HS-5 (cell line): ENCODE measurements around the gene NDUFA13.

Experiments used
- DNase-seq: peaks from one replicate; pipeline ENCODE4 v3.0.0-alpha.2; 2012; ENCODE audit warnings: low read depth

NDUFA13 gene

GRCh38 chr19:19510432-19510831 lies 5.6 kb upstream of the NDUFA13 start:
- no peak for DNase-seq

GRCh38 chr19:19513682-19514081 lies 2.3 kb upstream of the NDUFA13 start:
- DNase-seq: no peak

DNA sequence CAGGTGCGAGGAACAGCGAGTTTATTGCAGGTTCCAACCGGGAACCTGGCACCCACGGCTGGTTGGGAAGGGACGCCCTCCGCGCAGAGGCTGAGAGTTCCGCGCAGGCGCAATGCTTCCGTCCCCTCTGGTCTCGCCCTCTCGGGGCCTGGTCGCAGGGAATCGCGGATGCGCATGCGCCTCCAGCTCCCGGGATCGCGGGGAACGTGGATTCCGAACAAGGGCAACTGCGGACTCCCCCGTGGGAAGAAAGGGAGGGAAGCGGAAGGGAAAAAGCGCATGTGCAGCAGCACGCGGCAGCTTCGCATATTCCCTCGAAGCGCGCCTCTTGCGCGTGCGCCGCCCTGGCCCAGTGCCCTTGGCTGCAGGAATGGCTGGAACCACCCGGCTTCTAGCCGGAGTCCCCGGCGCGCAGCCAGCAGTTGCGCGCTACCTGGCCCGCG lies 1.8 kb upstream of the NDUFA13 start:
- no peak for DNase-seq

DNA sequence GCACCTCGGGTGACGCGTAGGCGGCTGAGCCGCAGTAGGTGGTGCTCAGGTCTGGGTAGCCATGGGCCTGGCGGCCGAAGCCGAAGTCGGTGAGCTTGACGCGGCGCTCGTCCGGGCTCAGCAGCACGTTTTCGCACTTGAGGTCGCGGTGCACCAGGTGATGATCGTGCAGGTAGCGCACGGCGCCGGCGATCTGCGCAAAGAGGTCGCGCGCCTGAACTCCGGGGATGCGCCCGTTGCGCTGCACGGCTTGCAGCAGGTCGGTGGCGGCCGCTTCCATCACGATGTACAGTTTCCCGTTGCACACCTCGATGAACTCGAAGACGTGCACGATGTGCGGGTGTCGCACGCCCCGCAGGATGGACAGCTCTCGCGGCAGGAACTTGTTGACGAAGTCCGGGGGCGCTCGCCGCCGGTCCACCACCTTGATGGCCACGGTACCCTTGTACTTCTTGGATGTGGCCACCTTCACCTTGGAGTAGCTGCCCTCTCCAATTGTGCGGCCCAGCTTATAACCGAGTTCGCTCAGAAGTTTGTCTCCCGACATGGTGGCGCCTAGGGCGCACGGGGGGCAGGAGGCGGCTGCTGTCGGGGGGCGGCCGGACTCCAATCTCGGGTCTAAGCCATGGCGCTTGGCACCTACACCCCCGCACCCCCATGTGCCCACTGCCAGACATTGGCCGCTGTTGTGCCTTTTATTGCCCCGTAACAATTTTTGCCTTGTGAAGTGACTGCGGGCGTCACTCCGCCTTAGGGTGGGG lies 964 bp upstream of the NDUFA13 start, which contains the start of gene TSSK6:
TSSK6 (minus strand) TSS at position 668 of the 761 bp plus-strand sequence; CDS start at position 547, 121 bp downstream.
- no peak for DNase-seq

DNA sequence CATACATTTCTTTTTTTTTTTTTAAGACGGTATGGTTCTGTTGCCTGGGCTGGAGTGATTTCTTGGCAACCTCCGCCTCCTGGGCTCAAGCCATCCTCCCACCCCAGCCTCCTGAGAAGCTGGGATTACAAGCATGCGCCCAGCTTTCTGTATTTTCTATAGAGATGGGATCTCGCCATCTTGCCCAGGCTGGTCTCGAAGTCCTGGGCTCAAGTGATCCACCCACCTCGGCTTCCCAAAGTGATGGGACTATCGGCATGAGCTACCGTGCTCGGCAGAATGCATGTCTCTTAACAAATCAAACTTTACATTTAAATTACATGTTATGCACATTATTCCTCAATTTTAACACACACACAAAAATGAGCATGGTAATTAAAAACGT lies 1.2 kb downstream of the NDUFA13 start:
- DNase-seq: no peak

DNA sequence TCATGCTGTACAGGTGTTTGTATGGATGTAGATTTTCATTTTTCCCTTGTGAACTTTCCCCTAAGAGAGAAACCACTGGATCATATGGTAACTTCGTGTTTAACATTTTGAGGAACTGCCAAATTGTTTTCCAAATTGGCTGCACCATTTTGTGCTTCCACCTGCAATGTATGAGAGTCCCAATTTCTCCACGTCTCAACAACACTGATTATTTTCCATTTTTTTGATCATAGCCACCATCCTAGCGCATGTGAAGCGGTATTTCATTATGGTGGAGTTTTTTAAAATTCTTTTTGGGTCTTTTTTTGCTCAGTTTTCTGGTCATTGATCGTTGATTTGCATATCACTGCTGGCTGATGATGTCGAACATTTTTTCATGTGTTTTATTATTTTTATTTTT lies 5.0 kb downstream of the NDUFA13 start:
- no peak for DNase-seq

GRCh38 chr19:19523177-19523576 lies 7.2 kb downstream of the NDUFA13 start:
- no peak for DNase-seq

DNA sequence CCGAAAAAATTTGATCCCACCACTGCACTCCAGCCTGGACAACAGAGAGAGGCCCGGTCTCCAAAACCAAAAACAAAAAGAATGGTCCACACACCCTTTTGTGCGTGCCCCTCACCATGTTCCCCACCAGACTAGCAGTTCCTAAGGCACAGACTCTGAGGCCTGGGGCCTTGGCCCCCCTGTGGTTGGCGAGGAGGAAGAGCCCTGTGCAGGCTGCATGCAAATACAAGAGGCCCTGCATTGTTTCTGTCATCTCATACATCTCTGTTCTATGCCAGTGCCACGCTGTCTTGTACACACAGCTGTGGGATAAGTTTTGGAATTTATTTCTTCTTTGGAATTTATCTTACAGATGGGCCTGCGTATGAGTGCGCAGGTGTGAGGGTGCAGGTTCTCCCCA lies 8.0 kb downstream of the NDUFA13 start:
- no peak for DNase-seq

DNA sequence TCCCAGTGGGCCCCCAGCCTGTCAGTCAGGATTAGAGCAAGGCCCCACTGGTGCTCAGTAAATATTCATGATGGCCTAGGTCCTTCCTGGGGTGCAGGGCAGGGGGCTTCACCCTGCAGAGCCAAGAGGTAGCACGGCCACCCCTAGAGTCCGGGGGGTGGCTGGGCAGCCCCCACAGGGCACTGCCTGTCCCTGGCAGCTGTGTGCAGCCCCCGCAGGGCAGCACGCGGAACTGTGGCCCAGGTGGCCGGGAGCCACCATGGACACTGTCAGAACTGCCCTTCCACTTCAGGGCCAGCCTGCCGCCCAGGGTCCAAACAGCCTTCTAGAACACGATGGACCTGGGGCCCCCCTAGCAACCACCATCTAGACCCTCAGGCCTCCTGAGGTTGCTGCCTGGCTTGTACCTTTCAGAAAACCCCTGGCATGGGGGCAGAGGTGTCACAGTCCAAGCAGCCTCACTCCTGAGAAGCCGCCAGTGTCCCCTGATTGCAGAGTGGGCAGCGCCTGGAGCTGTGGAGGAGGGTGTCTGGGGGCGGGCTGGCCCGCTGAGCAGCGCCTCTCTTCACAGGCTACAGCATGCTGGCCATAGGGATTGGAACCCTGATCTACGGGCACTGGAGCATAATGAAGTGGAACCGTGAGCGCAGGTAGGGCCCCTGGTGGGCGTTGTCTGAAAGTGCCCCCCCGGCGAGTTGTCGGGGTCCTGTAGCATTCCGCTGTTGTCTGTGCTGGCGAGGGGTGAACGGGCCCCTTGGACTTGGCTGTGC lies 9.8 kb downstream of the NDUFA13 start:
- no peak for DNase-seq

GRCh38 chr19:19526581-19527370 lies 10.8 kb downstream of the NDUFA13 start:
- DNase-seq: no peak

DNA sequence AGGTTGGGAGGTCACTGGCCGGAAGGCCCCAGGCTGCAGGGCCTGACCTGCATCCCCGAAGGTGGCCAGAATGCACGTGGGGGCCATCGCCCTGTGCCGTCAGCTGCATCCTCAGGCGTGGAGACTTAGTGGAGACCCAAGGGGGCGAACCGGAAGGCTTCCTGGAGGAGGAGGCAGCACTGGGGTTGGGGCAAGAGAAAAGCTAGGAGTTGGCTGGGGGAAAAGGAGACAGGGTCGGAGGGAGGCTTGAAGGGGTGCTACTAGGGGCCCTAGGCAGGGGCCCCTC lies 11.3 kb downstream of the NDUFA13 start:
- DNase-seq: no peak

- DNase-seq: no peak
Measured at GRCh38 chr19:19527674-19528625, 11.9 kb downstream of the NDUFA13 start.

DNA sequence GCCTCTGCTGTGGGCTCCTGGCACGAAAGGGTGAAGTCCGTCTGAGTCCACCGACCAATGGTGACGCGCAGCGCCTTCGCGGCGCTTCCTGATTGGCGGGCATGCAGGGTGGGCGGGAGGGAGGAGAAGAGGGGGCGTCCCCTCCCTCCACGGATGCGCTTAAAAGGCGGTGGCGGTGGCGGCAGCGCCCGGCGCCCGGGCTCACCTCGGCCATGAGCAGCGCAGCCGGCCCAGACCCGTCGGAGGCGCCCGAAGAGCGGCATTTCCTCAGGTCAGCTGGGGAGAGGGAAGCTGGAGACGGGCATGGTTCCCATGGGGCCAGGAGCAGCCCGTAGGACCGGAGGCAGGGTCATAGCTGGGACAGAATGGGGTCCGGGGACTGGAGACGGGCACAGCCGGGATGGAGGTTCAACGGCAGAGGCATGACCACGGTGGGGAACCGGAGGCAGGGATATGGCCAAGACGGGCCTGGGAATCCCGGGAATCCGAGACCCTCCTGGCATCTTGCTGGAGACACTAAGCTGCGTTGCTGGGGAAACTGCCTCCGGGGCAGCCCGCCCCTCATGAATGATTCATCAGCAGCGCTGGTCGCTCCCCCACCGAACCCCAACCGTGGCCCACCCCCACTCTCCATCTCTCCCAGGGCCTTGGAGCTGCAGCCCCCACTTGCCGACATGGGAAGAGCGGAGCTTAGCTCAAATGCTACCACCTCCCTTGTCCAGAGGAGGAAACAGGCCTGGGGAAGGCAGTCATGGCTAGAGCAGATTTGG lies 12.9 kb downstream of the NDUFA13 start, which contains the start of gene YJEFN3:
YJEFN3 (plus strand) TSS at position 191 of the 770 bp plus-strand sequence; CDS start at position 213, 22 bp downstream.
- no peak for DNase-seq

DNA sequence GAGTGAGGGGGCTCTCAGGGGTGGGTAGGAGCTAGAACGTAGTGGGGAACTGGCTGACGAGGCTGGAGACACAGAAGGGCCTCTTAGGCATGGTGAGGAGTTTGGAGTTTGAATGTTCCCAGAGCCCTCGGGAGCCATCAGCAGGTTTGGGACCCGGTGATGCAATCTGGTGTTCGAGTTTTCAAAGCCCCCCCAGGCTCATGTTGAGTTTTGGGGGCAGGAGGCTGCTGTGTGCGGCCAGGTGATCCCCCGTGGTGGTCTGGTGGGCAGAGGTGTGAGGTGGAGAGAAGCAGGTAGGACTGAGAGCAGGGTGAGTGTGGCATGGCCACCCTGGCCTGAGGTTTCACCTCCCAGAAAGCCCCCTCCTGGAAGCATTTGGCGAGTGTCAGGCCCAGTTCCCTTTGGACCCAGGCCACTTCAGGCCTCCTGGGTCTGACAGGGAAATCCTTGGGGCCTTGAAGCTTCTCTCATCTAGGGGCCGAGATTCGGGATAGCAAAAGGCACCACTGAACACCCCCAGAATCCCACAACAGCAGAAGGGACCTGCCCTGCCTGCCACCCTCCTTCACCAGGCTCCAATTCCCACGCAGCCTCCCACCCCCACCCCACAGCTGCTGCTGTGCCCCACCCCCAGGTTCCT lies 13.9 kb downstream of the NDUFA13 start:
- no peak for DNase-seq

- DNase-seq: no peak
Measured at GRCh38 chr19:19530423-19530804, 14.4 kb downstream of the NDUFA13 start.

DNA sequence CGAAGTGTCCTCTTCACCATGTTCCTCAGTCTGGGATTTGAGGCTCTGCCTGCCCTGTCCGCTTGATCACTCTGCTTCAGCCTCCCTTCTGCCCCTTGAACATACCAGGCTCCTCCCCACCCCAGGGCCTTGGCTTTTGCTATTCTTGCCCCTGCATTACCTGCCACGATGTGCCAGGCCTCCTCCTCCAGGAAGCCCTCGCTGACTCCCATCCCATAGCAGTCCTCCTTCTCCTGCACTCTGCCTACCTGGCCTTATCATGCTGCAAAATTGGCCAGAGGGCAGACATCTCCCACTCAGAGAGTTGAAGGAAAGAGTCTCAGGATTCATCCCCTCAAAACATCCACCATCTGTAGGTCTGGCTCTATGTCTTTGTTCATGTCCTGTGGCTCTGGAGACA lies 14.9 kb downstream of the NDUFA13 start:
- no peak for DNase-seq

- DNase-seq: no peak
Measured at GRCh38 chr19:19531951-19532805, 16.2 kb downstream of the NDUFA13 start.

- no peak for DNase-seq
Measured at GRCh38 chr19:19532806-19533701, 17.0 kb downstream of the NDUFA13 start.
